Vagina (tissue), 2 donors: ENCODE measurements around the gene SERPINA5.

Experiments used
- CTCF ChIP-seq, 3 experiments: fragments of 450-650 bp in 2 of 3; fragments of 200-600 bp in 1 of 3; sonication (generic) in 1 of 3; IDR thresholded peaks; one replicate each; pipeline ENCODE4 v1.5.1; 2017 to 2019; ENCODE audit warnings: antibody characterized with exemption in 3 of 3, mild to moderate bottlenecking in 2 of 3, moderate library complexity in 2 of 3
- POLR2A ChIP-seq, 2 donors: fragments of 450-650 bp; IDR thresholded peaks; one replicate each; pipeline ENCODE4 v1.6.1; 2017; ENCODE audit warnings: antibody characterized with exemption in 2 of 2, mild to moderate bottlenecking in 2 of 2, moderate library complexity in 2 of 2
- POLR2AphosphoS5 ChIP-seq, 2 donors: sonication (generic); formaldehyde crosslinking; IDR thresholded peaks; one replicate each; pipeline ENCODE4 v1.9.0; 2017; ENCODE audit warnings: antibody characterized with exemption in 2 of 2, mild to moderate bottlenecking in 2 of 2, low read depth in 1 of 2; ENCODE audit not compliant: insufficient read depth in 1 of 2

DNA sequence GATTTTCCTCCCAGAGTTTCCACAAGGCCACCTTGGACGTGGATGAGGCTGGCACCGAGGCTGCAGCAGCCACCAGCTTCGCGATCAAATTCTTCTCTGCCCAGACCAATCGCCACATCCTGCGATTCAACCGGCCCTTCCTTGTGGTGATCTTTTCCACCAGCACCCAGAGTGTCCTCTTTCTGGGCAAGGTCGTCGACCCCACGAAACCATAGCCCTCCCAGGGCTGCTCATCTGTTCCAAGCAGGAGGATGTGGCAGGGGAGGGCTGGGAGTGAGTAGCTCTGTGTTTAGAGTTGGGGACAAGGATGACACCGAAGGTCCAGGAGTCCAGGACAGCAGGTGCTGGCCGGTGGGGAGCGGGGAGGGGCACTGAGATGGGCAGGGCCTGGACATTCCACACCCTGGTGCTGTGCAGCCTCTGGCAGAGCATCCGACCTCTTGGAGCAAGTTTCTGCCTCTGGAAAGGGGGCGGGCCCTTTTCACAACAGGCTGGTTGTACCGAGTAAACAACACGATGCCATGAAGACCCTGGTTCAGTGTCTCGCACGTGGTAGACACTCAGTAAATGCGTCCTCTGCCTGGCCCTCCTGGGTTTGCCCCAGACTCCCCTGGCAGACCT lies 11.7 kb upstream of the SERPINA5 start:
- TF ChIP-seq CTCF (IDR thresholded peaks at IDR 0.05) (no peak), POLR2AphosphoS5 (IDR thresholded peaks at IDR 0.05; ENCODE audit: insufficient read depth in 1 of 2, low read depth in 1 of 2) (no peak), POLR2A (IDR thresholded peaks at IDR 0.05) (no peak)
